ENCODE data around the gene HOXD4. TPM values are rescaled to one million over a fixed set of nuclear protein-coding genes. Genes with fewer than 3 reads are reported as not detected.
A peak's percentile ranks its signal among the peaks of the same experiment; 100 is the strongest.

HOXD4 gene
- total and polyA plus RNA-seq, 2 donors: 2.0 to 4.0 TPM

DNA sequence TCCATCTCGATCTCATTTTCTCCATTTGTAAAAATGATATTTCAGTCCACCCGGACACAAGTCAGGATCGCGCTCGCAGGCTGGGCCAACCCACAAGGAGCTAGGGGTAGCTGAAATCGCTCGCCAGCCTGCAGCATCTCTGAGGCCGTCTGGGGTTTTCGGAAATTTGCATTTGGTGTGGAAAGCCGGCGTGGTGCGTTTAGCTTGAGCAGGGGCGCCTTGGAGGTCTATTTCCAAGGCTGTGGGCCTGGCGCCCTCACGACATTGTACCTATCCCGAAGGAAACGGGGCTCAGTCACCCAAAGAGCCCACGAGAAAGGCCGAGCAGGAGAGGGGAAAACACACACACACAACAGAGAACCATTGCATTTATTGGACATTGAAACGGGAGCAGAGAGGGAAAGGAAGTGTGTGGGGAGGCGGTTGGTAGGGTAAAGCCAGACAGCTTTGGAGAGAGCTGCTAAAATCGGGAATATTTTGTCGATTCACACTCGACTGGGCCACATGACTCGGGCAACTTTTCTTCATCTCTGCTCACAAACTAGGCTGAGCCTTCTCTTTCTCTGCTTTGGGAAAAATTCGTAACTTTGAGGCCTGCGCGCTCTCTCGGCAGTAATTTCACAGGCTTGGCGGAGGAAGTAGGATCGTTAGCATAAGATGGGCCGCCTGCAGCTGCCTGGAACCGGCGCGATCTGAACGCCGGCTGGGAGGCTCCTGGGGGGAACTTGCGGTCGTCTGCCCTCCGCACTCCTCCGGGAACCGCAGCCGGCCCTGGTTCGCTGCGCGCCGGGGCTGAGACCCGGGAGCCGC is 23.0 kb upstream of the HOXD4 start:
- no peak for DNase-seq (ENCODE audit: extremely low spot score)
- 21% methylated on average over 49 of the region's 49 CpGs for WGBS

DNA sequence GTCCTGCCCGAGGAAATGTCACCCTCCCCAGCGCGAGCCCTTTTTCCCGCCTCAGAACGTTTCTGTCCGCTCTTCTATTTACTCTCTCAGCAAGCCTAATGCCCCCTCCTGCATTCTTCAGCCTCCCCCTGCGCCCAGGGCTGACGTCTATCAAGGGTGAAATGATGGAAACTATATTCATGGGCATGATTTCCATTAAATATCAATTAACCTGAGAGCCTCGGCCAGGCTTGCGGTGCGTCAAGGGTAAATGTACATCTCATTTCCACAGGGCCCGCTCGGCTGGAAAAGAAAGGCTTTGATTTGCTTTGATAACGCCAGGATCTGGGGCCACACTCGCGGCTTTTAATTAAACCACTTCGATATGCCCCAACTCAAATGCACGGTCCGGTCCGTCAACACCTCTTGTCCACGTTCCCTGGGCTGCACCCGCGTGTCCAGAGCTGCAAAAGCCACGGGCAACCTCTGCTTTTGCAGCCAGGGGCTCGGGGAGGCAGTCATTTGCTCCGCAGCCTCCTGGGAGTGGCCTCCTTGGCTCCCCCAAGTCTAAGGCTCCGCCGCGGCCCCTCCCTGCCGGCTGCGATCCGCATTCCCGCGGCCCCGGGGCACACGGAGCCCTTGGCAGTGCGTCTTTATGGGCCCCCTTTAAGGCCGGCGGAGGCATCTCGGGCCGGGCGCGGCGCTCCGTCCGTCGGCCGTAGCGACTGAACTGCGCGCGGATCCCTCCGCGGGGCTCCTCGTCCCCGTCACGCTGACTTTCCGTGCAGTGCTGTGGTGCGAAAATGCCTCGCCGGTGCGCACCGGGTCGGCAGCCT is 22.2 kb upstream of the HOXD4 start, which contains the start of gene HOXD8:
HOXD8 (plus strand) TSS at position 724 of the 815 bp plus-strand sequence. CDS start 662 bp downstream, outside the sequence.
- no peak for DNase-seq (ENCODE audit: extremely low spot score)
- H3K27ac ChIP-seq (ENCODE audit: low read depth): peak within 1 kb of the TSS; percentile 79
- H3K4me1 ChIP-seq (ENCODE audit: insufficient read depth): peaks cover 6% of the 10 kb centered on the region
- no peaks in the 10 kb centered on the region for H3K36me3 ChIP-seq (ENCODE audit: insufficient read depth)
- peak within 1 kb of the TSS; percentile 59 for H3K4me3 ChIP-seq (ENCODE audit: low read depth, low read length)
- WGBS: 2% methylated on average over 64 of the region's 64 CpGs

More for the DNA sequence above, 23.0 kb upstream of the HOXD4 start:
- Histone ChIP-seq H3K4me3 (ENCODE audit: low read depth, low read length) (peak overlapping the region; percentile 59), H3K4me1 (ENCODE audit: insufficient read depth) (peaks cover 6% of the 10 kb centered on the region), H3K27ac (ENCODE audit: low read depth) (no peak overlapping the region), H3K36me3 (ENCODE audit: insufficient read depth) (no peaks in the 10 kb centered on the region)

DNA sequence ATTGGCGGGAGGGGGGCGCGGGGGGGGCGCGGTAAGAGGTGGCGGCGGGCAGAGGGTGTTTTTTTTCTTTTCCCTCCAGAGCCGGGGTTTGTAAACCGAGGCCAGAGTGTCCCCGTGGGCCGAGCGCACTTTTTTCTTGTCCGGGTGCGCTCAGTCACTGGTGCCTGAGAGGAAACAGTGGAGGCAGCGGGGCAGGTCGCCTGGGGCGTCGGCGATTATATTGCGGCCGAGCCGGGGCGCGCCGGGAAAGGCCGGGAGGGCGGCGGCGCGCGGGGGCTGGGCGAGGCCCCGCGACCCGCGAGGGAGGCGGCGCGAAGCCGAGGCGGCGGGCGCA is 21.6 kb upstream of the HOXD4 start:
- no peaks in the 10 kb centered on the region for H3K36me3 ChIP-seq (ENCODE audit: insufficient read depth)
- no peak for DNase-seq (ENCODE audit: extremely low spot score)
- H3K4me3 ChIP-seq (ENCODE audit: low read depth, low read length): peak overlapping the region; percentile 59
- peaks cover 6% of the 10 kb centered on the region for H3K4me1 ChIP-seq (ENCODE audit: insufficient read depth)
- WGBS: under 1% methylated on average over 43 of the region's 43 CpGs
- peak overlapping the region; percentile 79 for H3K27ac ChIP-seq (ENCODE audit: low read depth)

DNA sequence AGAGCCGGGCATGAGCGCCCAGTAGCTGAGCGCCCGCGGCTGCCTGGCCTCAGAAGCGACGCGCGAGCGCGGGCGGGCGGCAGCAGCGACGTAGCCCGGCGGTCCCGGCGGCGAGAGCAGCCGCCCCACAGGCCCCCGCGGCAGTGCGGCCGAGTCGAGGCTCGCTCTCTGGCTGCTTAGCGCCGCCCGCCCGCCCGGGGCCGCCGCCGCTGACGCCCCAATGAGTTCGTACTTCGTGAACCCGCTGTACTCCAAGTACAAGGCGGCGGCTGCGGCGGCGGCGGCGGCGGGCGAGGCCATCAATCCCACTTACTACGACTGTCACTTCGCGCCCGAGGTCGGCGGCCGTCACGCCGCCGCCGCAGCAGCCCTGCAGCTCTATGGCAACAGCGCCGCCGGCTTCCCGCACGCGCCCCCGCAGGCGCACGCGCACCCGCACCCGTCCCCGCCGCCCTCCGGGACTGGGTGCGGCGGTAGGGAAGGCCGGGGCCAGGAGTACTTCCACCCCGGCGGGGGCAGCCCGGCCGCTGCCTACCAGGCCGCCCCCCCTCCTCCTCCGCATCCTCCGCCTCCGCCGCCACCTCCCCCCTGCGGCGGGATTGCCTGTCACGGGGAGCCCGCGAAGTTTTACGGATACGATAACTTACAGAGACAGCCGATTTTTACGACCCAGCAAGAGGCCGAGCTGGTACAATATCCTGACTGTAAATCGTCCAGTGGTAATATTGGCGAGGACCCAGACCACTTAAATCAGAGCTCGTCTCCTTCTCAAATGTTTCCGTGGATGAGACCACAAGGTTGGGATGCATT is 21.0 kb upstream of the HOXD4 start:
- Histone ChIP-seq H3K4me1 (ENCODE audit: insufficient read depth) (peaks cover 6% of the 10 kb centered on the region), H3K4me3 (ENCODE audit: low read depth, low read length) (peak overlapping the region; percentile 59), H3K36me3 (ENCODE audit: insufficient read depth) (no peaks in the 10 kb centered on the region), H3K27ac (ENCODE audit: low read depth) (peak overlapping the region; percentile 79)
- WGBS: 1% methylated on average over 100 of the region's 100 CpGs
- no peak for DNase-seq (ENCODE audit: extremely low spot score)

DNA sequence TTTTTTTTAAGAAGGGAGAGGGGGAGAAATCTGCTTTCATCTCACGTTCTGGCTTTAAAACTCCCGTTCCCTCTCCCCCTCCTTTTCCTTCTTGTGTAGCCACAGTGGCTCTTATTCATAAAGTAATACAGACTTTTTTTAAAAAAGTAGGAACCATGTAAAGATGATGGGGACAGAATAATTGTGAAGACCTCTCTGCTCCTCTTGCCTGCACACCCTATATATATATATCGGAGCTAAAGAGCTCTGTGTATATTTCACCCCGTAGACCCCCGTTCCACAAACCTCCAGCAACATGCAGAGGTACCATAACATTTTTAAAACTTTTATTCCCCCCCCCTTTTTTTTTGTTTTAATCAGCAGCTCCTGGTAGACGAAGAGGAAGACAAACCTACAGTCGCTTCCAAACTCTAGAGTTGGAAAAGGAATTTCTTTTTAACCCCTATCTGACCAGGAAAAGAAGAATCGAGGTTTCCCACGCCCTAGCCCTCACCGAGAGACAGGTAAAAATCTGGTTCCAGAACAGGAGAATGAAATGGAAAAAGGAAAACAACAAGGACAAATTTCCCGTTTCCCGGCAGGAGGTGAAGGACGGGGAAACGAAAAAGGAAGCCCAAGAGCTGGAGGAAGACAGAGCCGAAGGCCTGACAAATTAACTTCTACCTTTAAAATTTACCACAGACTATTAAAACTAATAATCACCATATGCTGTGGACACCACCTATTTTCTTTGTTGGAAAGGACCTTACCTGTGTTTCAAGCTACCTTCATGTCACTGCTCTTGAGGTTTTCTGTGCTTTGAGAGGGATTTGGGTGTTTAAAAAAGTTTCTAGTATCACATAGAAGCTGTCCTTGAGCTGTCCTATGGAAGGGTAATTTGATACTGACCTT is 20.1 kb upstream of the HOXD4 start:
- Histone ChIP-seq H3K36me3 (ENCODE audit: insufficient read depth) (no peaks in the 10 kb centered on the region), H3K27ac (ENCODE audit: low read depth) (peak overlapping the region; percentile 45), H3K4me1 (ENCODE audit: insufficient read depth) (peaks cover 6% of the 10 kb centered on the region), H3K4me3 (ENCODE audit: low read depth, low read length) (peak overlapping the region; percentile 59)
- 32% methylated on average over 15 of the region's 15 CpGs for WGBS
- no peak for DNase-seq (ENCODE audit: extremely low spot score)

DNA sequence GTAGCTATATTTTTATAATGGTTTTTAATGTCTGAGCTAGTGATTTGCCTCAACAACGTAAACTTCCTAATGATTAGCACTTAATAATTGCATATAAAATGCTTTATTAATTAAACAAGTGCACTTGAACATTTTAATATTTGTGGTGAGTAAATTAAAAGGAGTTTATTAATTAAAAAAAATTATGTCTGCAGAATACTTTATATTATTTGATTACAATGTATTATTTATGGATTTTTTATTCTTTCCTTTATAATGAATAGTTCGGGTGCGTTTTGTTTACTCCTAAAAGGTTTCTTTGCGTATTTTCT is 19.5 kb upstream of the HOXD4 start:
- DNase-seq (ENCODE audit: extremely low spot score): no peak
- 43% methylated on average over 4 of the region's 4 CpGs for WGBS
- no peak overlapping the region for H3K27ac ChIP-seq (ENCODE audit: low read depth)
- H3K36me3 ChIP-seq (ENCODE audit: insufficient read depth): no peaks in the 10 kb centered on the region
- peaks cover 6% of the 10 kb centered on the region for H3K4me1 ChIP-seq (ENCODE audit: insufficient read depth)
- H3K4me3 ChIP-seq (ENCODE audit: low read depth, low read length): peak overlapping the region; percentile 1

DNA sequence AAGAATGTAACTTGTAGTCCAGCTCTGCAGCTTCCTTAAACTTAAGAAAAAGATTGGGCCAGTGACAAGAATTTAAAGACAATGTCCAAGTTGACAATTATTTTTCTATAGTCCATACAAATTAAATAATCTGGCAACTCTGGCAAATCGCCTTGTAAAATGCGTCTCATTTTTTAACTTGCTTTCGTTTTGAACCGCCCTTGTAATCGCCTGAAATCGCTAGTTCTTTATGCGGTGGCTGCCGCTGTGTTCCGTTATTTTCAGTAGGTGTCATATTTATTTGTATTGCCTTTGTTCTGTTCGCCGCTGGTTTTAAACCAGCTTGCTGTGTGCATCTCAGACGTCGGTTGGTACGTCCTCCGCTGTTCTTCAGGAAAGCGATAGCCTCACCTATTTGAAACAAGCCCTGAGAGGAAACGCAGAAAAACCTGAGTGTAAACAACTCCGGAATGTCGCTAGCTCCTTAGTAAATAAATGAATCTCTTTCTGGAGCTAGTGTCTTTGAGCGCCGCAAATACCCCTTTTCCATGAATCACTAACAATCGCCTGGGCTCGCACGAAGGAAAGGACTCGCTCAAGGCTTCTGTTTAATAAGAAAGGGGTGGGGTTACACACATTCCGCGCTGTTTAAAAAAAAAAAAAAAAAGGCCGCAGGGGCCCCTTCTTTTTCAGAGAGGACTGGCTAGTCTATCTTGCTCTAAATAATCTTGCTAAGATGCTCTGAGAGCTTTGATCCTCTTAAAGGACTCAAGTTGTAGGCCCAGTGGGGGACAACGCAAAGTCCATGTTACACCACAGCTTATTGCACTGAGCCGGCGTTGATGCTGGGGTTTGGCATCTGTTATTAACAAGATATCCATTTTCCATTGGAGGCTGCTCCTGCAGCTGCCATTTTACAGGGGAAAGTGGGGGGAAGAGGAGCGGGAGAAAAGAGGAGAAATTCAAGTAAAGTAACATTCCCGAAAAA is 18.9 kb upstream of the HOXD4 start:
- DNase-seq (ENCODE audit: extremely low spot score): no peak
- H3K27ac ChIP-seq (ENCODE audit: low read depth): no peak overlapping the region
- WGBS: 33% methylated on average over 33 of the region's 33 CpGs
- H3K4me1 ChIP-seq (ENCODE audit: insufficient read depth): peaks cover 6% of the 10 kb centered on the region
- H3K4me3 ChIP-seq (ENCODE audit: low read depth, low read length): peak overlapping the region; percentile 9
- no peaks in the 10 kb centered on the region for H3K36me3 ChIP-seq (ENCODE audit: insufficient read depth)

DNA sequence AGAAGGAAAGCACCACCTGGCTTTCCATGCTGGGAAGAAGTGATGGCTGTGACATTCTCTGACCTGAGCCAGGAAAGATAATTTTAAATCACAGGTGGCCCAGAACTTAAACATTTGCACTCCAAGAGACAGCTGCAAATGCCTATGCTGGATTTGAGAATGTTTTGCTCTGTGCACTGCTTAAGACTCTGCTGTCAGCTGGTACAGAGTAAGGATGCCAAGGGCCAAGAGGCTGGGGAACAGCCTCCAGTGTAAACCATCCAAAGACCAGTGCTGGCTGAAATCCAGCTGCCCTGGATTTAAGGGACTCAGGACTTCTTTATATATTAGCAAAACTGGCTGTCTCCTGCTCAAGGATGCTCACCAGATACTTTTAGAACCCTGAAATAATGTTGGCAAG is 18.0 kb upstream of the HOXD4 start:
- Histone ChIP-seq H3K4me3 (ENCODE audit: low read depth, low read length) (no peak overlapping the region), H3K27ac (ENCODE audit: low read depth) (no peak overlapping the region), H3K36me3 (ENCODE audit: insufficient read depth) (no peaks in the 10 kb centered on the region), H3K4me1 (ENCODE audit: insufficient read depth) (peaks cover 6% of the 10 kb centered on the region)
- no peak for DNase-seq (ENCODE audit: extremely low spot score)

DNA sequence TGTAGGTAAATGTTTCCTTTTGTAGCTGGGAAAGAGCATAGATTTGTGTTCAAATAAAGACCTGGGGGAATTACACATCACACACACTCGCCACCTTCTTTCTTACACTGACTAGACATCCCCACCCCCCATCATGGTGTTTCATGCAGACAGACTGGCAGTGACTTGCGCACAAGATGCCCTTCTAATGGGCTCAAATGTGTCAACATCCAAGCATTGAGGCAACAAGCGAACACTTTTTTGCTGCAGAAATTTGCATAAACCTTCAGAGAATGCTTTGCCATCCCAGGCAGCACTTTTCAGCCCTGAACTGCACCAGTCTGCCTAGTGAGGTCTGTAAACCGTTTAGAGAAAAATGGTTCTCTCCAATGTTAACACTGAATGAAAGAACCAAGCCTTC is 17.3 kb upstream of the HOXD4 start:
- H3K27ac ChIP-seq (ENCODE audit: low read depth): no peak overlapping the region
- no peaks in the 10 kb centered on the region for H3K36me3 ChIP-seq (ENCODE audit: insufficient read depth)
- no peak overlapping the region for H3K4me3 ChIP-seq (ENCODE audit: low read depth, low read length)
- peaks cover 6% of the 10 kb centered on the region for H3K4me1 ChIP-seq (ENCODE audit: insufficient read depth)
- 73% methylated on average over 4 of the region's 4 CpGs for WGBS
- DNase-seq (ENCODE audit: extremely low spot score): no peak

DNA sequence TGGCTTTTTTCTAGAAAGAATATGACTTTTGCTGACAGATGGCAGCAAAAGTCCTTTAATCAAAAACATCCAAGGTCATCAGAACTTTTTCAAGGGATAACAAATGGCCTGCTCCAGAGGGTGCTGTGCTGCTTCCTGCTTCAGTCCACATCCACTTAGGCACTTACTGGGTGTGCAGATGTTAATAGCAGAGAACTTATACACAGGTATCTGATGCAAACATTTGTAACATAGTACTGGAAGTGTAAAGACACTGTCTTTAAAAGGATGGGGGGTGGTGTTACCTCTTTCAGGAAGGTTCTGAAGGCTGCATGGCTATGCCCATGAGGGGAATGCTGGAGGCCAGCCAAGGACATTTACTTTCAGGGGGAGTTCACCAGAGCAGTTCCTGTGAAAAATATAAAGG is 16.3 kb upstream of the HOXD4 start:
- no peaks in the 10 kb centered on the region for H3K36me3 ChIP-seq (ENCODE audit: insufficient read depth)
- H3K4me1 ChIP-seq (ENCODE audit: insufficient read depth): peaks cover 4% of the 10 kb centered on the region
- H3K27ac ChIP-seq (ENCODE audit: low read depth): no peak overlapping the region
- H3K4me3 ChIP-seq (ENCODE audit: low read depth, low read length): no peak overlapping the region
- DNase-seq (ENCODE audit: extremely low spot score): no peak

DNA sequence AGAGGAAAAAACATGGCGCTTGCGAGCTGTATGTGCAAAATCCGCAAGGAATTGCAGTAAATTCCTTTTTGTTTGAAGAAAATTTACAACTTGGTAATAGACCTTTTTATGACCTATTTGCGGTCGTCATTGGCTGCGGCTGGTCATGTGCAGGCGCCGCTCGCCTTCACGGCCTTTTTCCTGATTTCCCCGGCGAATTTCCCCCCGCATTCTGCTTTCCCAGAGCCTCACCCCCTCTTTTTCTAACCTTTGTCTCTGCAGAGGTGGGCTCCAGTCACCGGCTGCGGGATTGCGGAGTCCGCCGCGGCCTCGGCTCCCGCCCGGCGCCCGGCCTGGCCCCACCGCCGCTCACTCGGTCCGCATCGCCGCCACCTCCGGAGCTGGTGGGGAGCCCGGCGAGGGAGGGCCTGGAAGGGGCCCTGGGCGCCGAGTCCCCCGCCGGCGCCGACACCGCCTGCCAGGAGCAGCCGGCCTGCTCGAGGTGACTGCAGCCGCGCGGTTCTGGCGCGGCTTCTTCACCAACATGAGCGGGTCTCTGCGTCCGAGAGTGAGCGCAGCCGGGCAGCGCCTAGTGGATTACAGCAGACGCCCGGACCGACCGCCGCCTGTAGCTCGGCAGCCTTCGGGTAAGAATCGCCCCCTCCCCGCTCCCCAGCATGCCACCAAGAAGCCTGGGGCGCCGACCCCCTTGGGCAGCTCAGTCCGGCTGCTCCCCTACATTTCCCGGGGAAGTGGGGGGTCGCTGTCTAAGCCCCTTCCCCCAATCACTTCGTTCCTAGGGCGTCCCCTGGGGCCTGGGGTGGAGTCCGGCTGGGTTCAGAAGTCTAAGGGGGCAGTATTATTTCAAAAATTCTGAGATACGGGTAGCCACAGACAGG is 14.7 kb upstream of the HOXD4 start:
- Histone ChIP-seq H3K27ac (ENCODE audit: low read depth) (peak overlapping the region; percentile 69), H3K4me3 (ENCODE audit: low read depth, low read length) (peak overlapping the region; percentile 50), H3K4me1 (ENCODE audit: insufficient read depth) (no peaks in the 10 kb centered on the region), H3K36me3 (ENCODE audit: insufficient read depth) (no peaks in the 10 kb centered on the region)
- WGBS: 2% methylated on average over 71 of the region's 71 CpGs
- no peak for DNase-seq (ENCODE audit: extremely low spot score)
